ENCODE results near the gene LGR4.

The LGR4 gene

GRCh38 chr11:27381238-27381666, 91.3 kb downstream of the LGR4 start:
- H3K4me3 ChIP-seq (ENCODE audit: low read depth, low read length): no peak overlapping the region
- TF ChIP-seq CTCF (IDR thresholded peaks at IDR 0.05; ENCODE audit: low read depth, low read length, missing control alignments): no peak
- no peak for DNase-seq (ENCODE audit: low read depth)

GRCh38 chr11:27380771-27381170, 91.8 kb downstream of the LGR4 start:
- H3K4me3 ChIP-seq (ENCODE audit: low read depth, low read length): no peak overlapping the region
- DNase-seq (ENCODE audit: low read depth): no peak
- TF ChIP-seq CTCF (IDR thresholded peaks at IDR 0.05; ENCODE audit: low read depth, low read length, missing control alignments): no peak

- no peak overlapping the region for H3K4me3 ChIP-seq (ENCODE audit: low read depth, low read length)
- DNase-seq (ENCODE audit: low read depth): no peak
- TF ChIP-seq CTCF (IDR thresholded peaks at IDR 0.05; ENCODE audit: low read depth, low read length, missing control alignments): no peak
These were observed 93.1 kb downstream of the LGR4 start for GRCh38 chr11:27379449-27379848.

DNA sequence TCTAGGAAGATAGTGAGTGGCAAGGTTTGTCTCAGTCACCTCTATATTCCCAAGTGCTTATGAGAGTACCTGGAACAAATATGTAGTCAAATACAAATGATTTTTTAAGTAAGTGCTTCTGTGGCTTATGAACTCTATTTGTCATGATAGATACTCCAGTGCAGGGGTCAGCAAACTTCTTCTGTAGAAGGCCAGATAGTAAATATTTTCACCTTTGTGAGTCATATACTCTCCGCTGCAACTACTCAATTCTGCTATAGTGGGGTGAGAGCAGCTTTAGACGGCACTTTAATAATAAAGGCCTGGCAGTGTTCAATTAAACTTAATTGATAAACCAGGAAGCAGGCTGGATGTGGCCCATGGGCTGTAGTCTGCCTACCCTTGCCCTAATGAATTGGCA, 97.2 kb downstream of the LGR4 start:
- TF ChIP-seq CTCF (IDR thresholded peaks at IDR 0.05; ENCODE audit: low read depth, low read length, missing control alignments): no peak
- H3K4me3 ChIP-seq (ENCODE audit: low read depth, low read length): no peak overlapping the region
- DNase-seq (ENCODE audit: low read depth): no peak

DNA sequence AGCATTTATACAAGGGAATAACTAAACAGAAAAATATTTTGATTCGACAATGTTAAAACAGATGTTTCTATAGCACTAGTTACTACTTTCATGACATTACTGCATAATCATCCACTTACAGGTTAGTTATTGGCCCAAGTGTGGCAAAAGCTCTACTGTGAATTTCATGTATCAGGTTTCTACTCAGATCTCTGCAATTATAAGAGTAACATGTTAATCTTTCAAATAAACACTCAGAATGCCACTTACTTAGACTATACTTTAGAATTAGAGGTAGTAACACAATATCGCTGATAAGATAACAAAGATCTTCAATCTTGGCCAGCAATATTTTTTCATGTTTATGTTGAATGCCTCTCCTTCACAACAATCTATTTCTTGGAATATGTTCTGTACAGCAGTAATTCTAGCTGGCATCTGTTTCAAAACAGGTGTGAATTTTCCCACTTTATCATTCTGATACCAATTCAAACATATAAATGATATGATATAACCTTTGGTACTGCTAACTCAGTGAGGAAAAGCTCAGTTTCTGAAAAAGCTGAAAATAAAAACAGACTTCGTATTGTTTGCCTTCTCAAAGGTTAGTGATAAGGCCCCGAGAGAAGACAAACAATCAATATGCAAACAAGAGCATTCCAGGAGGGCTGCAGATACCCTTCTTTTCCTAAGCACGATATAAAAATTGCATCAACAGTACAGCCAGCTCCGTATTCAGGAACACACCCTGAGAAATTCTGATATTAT, 98.6 kb downstream of the LGR4 start:
- no peak for TF ChIP-seq CTCF (IDR thresholded peaks at IDR 0.05; ENCODE audit: low read depth, low read length, missing control alignments)
- H3K4me3 ChIP-seq (ENCODE audit: low read depth, low read length): no peak overlapping the region
- no peak for DNase-seq (ENCODE audit: low read depth)

DNA sequence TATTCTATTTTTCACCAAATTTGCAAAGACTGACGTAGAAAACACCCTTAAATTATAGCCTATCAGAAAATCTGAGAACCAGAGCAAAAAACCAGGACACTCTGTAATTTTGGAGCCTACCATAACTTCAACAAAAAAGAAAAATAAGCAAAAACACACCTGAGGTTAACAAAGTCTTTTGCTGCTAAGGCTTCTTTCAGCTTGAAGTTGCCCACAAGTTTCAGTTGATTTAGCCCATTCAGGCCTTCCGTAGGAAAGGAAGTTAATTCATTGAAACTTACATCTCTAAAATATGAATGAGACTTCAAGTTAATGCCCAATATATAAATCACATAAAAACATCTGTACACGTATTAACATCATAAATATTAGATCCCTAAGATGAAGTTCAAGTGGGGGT, 99.2 kb downstream of the LGR4 start:
- no peak overlapping the region for H3K4me3 ChIP-seq (ENCODE audit: low read depth, low read length)
- TF ChIP-seq CTCF (IDR thresholded peaks at IDR 0.05; ENCODE audit: low read depth, low read length, missing control alignments): no peak
- no peak for DNase-seq (ENCODE audit: low read depth)

- no peak overlapping the region for H3K4me3 ChIP-seq (ENCODE audit: low read depth, low read length)
- TF ChIP-seq CTCF (IDR thresholded peaks at IDR 0.05; ENCODE audit: low read depth, low read length, missing control alignments): no peak
- no peak for DNase-seq (ENCODE audit: low read depth)
These were observed 100.4 kb downstream of the LGR4 start for GRCh38 chr11:27372164-27372563.
